GM12892 (cell line): Measurements from ENCODE around the gene HIPK4.

Experiments used
- POLR2A ChIP-seq: IDR thresholded peaks from 2 replicates; pipeline ENCODE4 v1.6.1; 2011; ENCODE audit warnings: low read depth, low read length, control low read depth
- POLR2AphosphoS5 ChIP-seq: IDR thresholded peaks from 2 replicates; pipeline ENCODE4 v1.6.1; 2011; ENCODE audit warnings: low read depth, low read length, control low read depth
- TAF1 ChIP-seq: IDR thresholded peaks from 2 replicates; pipeline ENCODE4 v1.6.1; 2011; ENCODE audit warnings: low read depth, mild to moderate bottlenecking, control low read depth, low read length, borderline replicate concordance

DNA sequence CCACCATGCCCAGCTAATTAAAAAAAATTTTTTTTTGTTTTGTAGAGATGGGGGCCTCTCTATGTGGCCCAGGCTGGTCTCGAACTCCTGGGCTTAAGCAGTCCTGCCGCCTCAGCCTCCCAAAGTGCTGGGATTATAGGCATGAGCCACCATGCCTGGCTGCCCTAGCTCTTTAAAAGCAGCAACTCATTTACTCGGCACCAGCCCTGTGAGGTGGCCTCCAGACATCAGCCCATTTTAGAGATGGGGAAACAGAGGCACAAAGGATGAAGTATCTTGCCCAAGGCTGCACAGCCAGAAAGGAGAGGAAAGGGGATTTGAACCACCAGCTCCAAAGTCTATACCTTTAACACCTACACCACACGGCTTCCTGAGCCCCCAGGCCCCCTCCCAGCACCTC, 22.9 kb upstream of the HIPK4 start:
- no peak for TF ChIP-seq POLR2AphosphoS5
- TF ChIP-seq POLR2A: no peak
- no peak for TF ChIP-seq TAF1
